Measurements from ENCODE around the gene HELQ. TPM values are rescaled to one million over a fixed set of nuclear protein-coding genes. Genes with fewer than 3 reads are reported as not detected.

Gene HELQ
- total and polyA plus RNA-seq, 9 of the 15 experiments (the other 6 are each of a cell fraction or from before 2014, with no cell fraction given): 3.5 to 15.2 (median 11.9) TPM

DNA sequence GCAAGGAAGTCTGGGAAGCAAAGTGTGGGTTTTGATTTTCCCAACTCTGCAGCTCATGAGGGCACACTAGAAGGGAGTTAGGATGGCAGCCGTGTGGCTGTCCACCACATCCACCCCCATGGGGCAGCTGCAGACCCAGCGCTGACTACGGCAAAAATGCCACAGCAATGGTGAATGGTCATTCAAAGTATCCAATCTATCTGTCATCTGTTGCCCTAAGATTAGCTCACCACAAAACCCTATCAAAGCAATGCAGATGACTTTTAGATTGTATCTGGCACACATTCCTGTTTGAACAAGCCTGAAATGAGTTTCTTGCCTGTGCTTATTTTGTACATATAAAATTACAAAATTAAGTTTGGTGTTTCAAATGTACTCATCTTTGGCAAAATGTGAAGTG is 91.3 kb downstream of the HELQ start (continued):
- TF ChIP-seq PURB (CRISPR knock-in tag; IDR thresholded peaks at IDR 0.05; ENCODE audit: low read depth): no peak
- peak; percentile 67; the same call in 1 of the 2 replicates for TF ChIP-seq SMARCC2 (IDR thresholded peaks at IDR 0.05; ENCODE audit: low read depth)
- peak; percentile 26; the same call in 1 of the 2 replicates for TF ChIP-seq HMG20A (CRISPR knock-in tag; conservative IDR thresholded peaks at IDR 0.05)
- no peak for TF ChIP-seq PRPF4 (IDR thresholded peaks at IDR 0.05; ENCODE audit: insufficient read depth, low read depth, low read length, poor library complexity, severe bottlenecking)
- TF ChIP-seq POLR2AphosphoS2 (IDR thresholded peaks at IDR 0.05; ENCODE audit: low read length): no peak
- no peak for TF ChIP-seq NONO (IDR thresholded peaks at IDR 0.05; ENCODE audit: low read depth in 2 of 2, low read length in 1 of 2)
- peak; percentile 76 for TF ChIP-seq FOSL1 (tag; conservative IDR thresholded peaks at IDR 0.05)
- TF ChIP-seq SLC30A9 (CRISPR knock-in tag; IDR thresholded peaks at IDR 0.05): no peak
- no peak for TF ChIP-seq ELK3 (CRISPR knock-in tag; IDR thresholded peaks at IDR 0.05)
- no peak for TF ChIP-seq GABPA (tag; conservative IDR thresholded peaks at IDR 0.05; ENCODE audit: low read depth)
- no peak for TF ChIP-seq SREBF2 (CRISPR knock-in tag; IDR thresholded peaks at IDR 0.05)
- TF ChIP-seq NFATC3 (IDR thresholded peaks at IDR 0.05): no peak
- TF ChIP-seq YBX1 (IDR thresholded peaks at IDR 0.05): no peak
- no peak for TF ChIP-seq ZNF695 (CRISPR knock-in tag; IDR thresholded peaks at IDR 0.05)
- no peak for TF ChIP-seq ELK1 (CRISPR knock-in tag; IDR thresholded peaks at IDR 0.05)
- TF ChIP-seq TRIM28 (IDR thresholded peaks at IDR 0.05): no peak
- TF ChIP-seq U2AF2 (optimal IDR thresholded peaks at IDR 0.05; ENCODE audit: low read depth, low read length): no peak
- TF ChIP-seq NBN (IDR thresholded peaks at IDR 0.05; ENCODE audit: low read depth): no peak
- TF ChIP-seq CHAMP1 (IDR thresholded peaks at IDR 0.05): no peak
- no peak for TF ChIP-seq SIX5 (IDR thresholded peaks at IDR 0.05; ENCODE audit: borderline replicate concordance in 1 of 2, insufficient read depth in 1 of 2, low read depth in 1 of 2, low read length in 2 of 2)
- no peak for TF ChIP-seq RBM14 (IDR thresholded peaks at IDR 0.05; ENCODE audit: borderline replicate concordance, insufficient read depth, low read depth, low read length)
- TF ChIP-seq NKRF (IDR thresholded peaks at IDR 0.05; ENCODE audit: borderline replicate concordance): no peak
- peak; percentile 42; the same call in 1 of the 2 replicates for TF ChIP-seq BHLHE40 (IDR thresholded peaks at IDR 0.05; ENCODE audit: low read length)

All from K562 (cell line).